DND-41 (cell line): ENCODE measurements around the gene SYNM.

Source experiments
- ATAC-seq: fragments of 200-7000 bp; cut with Tn5 transposase; 3 replicates; pipeline ENCODE4 v1.9.1; 2021; ENCODE audit warnings: low read depth; ENCODE audit not compliant: insufficient read depth
- DNase-seq: peaks from one replicate; pipeline ENCODE4 v3.0.0-alpha.2; 2020
- H2AFZ ChIP-seq: 2 replicates; pipeline ENCODE4 v1.6.0; 2012; ENCODE audit warnings: low read depth, low read length
- H3K27ac ChIP-seq: 2 replicates; pipeline ENCODE4 v1.5.1; 2012; ENCODE audit warnings: low read length, inconsistent platforms
- H3K27me3 ChIP-seq: fragments of 200-600 bp; sonication (generic); 2 replicates; pipeline ENCODE4 v1.6.0; 2012; ENCODE audit warnings: low read length, mild to moderate bottlenecking, inconsistent platforms; ENCODE audit not compliant: insufficient read depth, poor library complexity
- H3K36me3 ChIP-seq: 2 replicates; pipeline ENCODE4 v1.5.1; 2012; ENCODE audit warnings: low read length, inconsistent platforms; ENCODE audit not compliant: insufficient read depth
- H3K4me1 ChIP-seq: 2 replicates; pipeline ENCODE4 v1.5.1; 2012; ENCODE audit warnings: mild to moderate bottlenecking, low read length; ENCODE audit not compliant: insufficient read depth
- H3K4me2 ChIP-seq: 2 replicates; pipeline ENCODE4 v1.6.0; 2012; ENCODE audit warnings: mild to moderate bottlenecking, moderate library complexity, low read length, inconsistent platforms; ENCODE audit not compliant: insufficient read depth
- H3K4me3 ChIP-seq, 2 experiments: fragments of 200-600 bp in 1 of 2; shearing (Covaris generic) in 1 of 2; 2 replicates each; pipeline ENCODE4 v1.5.1; 2012 to 2016; ENCODE audit warnings: inconsistent platforms in 2 of 2, low read length in 2 of 2, mild to moderate bottlenecking in 2 of 2, low read depth in 1 of 2, moderate library complexity in 1 of 2
- H3K79me2 ChIP-seq: 2 replicates; pipeline ENCODE4 v1.6.0; 2012; ENCODE audit warnings: low read length, inconsistent platforms; ENCODE audit not compliant: insufficient read depth
- H3K9ac ChIP-seq: 2 replicates; pipeline ENCODE4 v1.6.0; 2012; ENCODE audit warnings: low read depth, mild to moderate bottlenecking, inconsistent platforms, low read length, moderate library complexity
- H3K9me3 ChIP-seq: 2 replicates; pipeline ENCODE4 v1.5.1; 2012; ENCODE audit warnings: low read length, moderate library complexity, mild to moderate bottlenecking, inconsistent platforms; ENCODE audit not compliant: insufficient read depth, severe bottlenecking
- H4K20me1 ChIP-seq: 2 replicates; pipeline ENCODE4 v1.6.0; 2012; ENCODE audit warnings: low read length; ENCODE audit not compliant: insufficient read depth
- EZH2 ChIP-seq: IDR thresholded peaks from 3 replicates; pipeline ENCODE4 v1.6.1; 2012; ENCODE audit warnings: borderline replicate concordance, low read depth, mild to moderate bottlenecking, moderate library complexity, low read length, inconsistent platforms; ENCODE audit not compliant: severe bottlenecking
- TF ChIP-seq, protein P1 (sequence below): IDR thresholded peaks from 2 replicates; pipeline ENCODE4 v1.5.1; 2012; ENCODE audit warnings: borderline replicate concordance, low read length, moderate library complexity, mild to moderate bottlenecking; ENCODE audit not compliant: poor library complexity, severe bottlenecking; ENCODE audit errors: extremely low read depth

SYNM gene

DNA sequence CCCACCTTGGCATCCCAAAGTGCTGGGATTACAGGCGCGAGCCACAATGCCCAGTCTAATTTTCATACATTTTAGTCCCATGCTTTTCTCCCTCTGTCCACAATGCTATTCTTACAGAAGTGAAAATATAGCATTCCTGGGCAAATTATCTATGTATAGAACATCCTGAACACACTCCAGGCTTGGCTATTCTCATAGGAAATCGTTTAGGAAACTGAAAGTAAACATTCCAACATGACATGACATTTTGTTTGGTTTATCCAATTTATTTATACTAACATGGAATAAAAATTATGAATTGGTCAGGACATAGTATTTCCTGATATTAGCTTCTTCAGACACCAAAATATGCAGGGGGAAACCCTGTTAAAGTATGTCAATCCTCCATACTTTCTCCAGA, 52.6 kb downstream of the SYNM start:
- H3K4me2 ChIP-seq, result no peak overlapping the region
- TF ChIP-seq, protein P1, sequence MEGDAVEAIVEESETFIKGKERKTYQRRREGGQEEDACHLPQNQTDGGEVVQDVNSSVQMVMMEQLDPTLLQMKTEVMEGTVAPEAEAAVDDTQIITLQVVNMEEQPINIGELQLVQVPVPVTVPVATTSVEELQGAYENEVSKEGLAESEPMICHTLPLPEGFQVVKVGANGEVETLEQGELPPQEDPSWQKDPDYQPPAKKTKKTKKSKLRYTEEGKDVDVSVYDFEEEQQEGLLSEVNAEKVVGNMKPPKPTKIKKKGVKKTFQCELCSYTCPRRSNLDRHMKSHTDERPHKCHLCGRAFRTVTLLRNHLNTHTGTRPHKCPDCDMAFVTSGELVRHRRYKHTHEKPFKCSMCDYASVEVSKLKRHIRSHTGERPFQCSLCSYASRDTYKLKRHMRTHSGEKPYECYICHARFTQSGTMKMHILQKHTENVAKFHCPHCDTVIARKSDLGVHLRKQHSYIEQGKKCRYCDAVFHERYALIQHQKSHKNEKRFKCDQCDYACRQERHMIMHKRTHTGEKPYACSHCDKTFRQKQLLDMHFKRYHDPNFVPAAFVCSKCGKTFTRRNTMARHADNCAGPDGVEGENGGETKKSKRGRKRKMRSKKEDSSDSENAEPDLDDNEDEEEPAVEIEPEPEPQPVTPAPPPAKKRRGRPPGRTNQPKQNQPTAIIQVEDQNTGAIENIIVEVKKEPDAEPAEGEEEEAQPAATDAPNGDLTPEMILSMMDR, result no peak
- no peak for TF ChIP-seq EZH2
- H3K27ac ChIP-seq, result no peak overlapping the region

DNA sequence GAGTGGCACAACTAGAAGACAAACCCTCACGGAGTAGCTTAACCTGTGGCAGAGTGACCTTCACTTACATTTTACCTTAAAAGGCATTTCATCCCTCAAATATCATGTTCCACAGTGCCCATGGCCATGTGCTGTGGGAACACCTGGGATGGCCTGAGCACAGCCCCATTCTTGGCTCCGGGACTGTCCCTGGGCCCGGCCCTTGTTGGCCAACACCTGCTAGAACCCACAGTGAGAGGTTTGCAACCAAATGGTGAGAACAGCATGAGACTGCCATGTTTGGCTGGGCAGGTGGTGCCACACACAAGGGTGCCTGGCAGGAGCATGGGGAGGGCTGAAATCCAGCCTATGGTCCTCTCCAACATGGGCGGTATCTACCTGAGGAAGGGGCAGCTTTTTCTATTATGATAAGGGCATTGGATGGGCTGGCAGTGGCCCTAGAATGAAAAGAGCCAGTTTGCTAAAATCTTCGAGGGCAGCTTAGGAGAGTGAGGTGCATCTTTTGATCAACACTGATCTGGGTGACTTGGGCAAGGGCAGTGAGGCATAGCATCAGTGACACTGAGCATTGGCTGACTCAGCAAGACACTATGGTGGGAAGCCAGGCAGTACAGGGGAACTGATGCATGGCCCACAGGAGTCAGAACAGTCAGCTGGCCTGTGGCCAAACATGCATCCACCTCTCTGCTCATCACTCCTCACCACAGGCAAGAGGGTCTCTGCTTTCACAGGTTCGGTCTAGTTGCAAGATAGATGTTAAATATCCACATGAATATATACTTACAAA, 53.9 kb downstream of the SYNM start:
- peaks cover 11% of the 10 kb centered on the region; the same call in 1 of the 2 replicates for H3K36me3 ChIP-seq
- H3K9ac ChIP-seq, result no peak overlapping the region
- H4K20me1 ChIP-seq, result no peaks in the 10 kb centered on the region
- no peak for ATAC-seq
- H3K79me2 ChIP-seq, result no peaks in the 10 kb centered on the region
- no peak overlapping the region for H3K4me2 ChIP-seq
- TF ChIP-seq EZH2, result no peak
- TF ChIP-seq, protein P1, result no peak
- H3K27ac ChIP-seq, result no peak overlapping the region
- H3K4me1 ChIP-seq, result no peaks in the 10 kb centered on the region
- no peaks in the 10 kb centered on the region for H3K27me3 ChIP-seq
- DNase-seq, result no peak
- H3K9me3 ChIP-seq, result no peaks in the 10 kb centered on the region
- H2AFZ ChIP-seq, result no peak overlapping the region
- no peak overlapping the region for H3K4me3 ChIP-seq

More for the DNA sequence above, 52.6 kb downstream of the SYNM start:
- no peak overlapping the region for H3K9ac ChIP-seq
- DNase-seq (no peak), ATAC-seq (no peak)
- peaks cover 11% of the 10 kb centered on the region; the same call in 1 of the 2 replicates for H3K36me3 ChIP-seq
- no peaks in the 10 kb centered on the region for H3K4me1 ChIP-seq
- H3K27me3 ChIP-seq, result no peaks in the 10 kb centered on the region
- H2AFZ ChIP-seq, result no peak overlapping the region
- no peak overlapping the region for H3K4me3 ChIP-seq
- no peaks in the 10 kb centered on the region for H4K20me1 ChIP-seq
- no peaks in the 10 kb centered on the region for H3K79me2 ChIP-seq
- no peaks in the 10 kb centered on the region for H3K9me3 ChIP-seq

DNA sequence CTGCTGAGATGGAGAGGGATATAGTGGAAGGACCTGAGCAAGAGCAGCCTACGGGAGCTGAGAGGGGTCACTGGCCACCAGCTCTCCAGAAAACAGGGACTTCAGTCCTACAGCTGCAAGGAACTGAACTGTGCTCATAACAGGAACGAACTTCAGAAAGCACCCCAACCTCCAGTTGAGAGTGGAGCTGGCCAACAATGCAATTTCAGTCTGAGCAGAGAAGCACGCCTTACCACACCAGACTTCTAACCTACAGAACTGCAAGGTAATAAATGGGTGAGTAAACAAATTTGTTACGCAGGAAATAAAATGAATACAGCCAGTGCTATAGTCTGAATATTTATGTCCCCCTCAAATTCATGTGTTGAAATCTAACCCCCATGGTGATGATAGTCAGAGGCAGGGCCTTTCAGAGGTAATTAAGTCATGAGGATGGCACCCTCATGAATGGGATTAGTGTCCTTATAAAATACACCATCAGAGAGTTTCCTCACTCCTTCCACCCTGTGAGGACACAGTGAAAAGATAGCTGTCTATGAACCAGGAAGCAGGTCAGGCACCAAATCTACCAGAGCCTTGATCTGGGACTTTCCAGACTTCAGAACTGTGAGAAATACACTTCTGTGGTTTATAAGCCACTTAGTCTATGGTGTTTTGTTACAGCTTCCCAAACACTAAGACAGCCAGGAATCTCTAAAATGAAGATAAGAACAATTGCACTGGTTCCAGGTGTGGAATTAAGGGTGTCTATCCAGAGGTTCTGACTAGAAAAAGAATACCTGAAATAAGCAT, 58.6 kb downstream of the SYNM start:
- no peak for ATAC-seq
- no peak for DNase-seq
- Histone ChIP-seq H3K27ac (no peak overlapping the region), H2AFZ (no peak overlapping the region), H3K4me1 (no peaks in the 10 kb centered on the region), H3K9me3 (no peaks in the 10 kb centered on the region), H3K9ac (no peak overlapping the region), H3K36me3 (peaks cover 15% of the 10 kb centered on the region; the same call in 1 of the 2 replicates), H4K20me1 (no peaks in the 10 kb centered on the region), H3K4me3 (no peak overlapping the region), H3K4me2 (no peak overlapping the region), H3K27me3 (no peaks in the 10 kb centered on the region), H3K79me2 (no peaks in the 10 kb centered on the region)
- TF ChIP-seq EZH2, result no peak
- TF ChIP-seq, protein P1, result no peak
